Measurements from ENCODE around the gene NHERF2. TPM values are rescaled to one million over a fixed set of nuclear protein-coding genes. Genes with fewer than 3 reads are reported as not detected.
"Not testable (repeated sequence)": the region's sequence is repeated elsewhere in the genome, so short reads cannot be mapped to it uniquely, and the experiment has no call there.

Gene NHERF2
- total RNA-seq, 6 experiments from 2014 or later, result 140 to 177 (median 152) TPM

GRCh38 chr16:2009791-2010510, 16.8 kb upstream of the NHERF2 start, which contains the start of gene ZNF598:
Gene ZNF598 (minus strand): TSS chr16:2009821.
- Mint-ChIP-seq H3K4me1 (ENCODE audit: low read depth) (peaks cover 26% of the 10 kb centered on the region), H3K36me3 (ENCODE audit: low read depth) (peaks cover 5% of the 10 kb centered on the region; the same call in 1 of the 2 replicates), H3K27ac (peak within 1 kb of the TSS; percentile 98), H3K27me3 (ENCODE audit: insufficient read depth) (peaks cover 2% of the 10 kb centered on the region; the same call in 1 of the 2 replicates), H3K9me3 (no peaks in the 10 kb centered on the region), H3K4me3 (peak within 1 kb of the TSS; percentile 95)
- TF ChIP-seq CTCF (IDR thresholded peaks at IDR 0.05), result 0 out of 2 replicates have a peak, but pooled peaks have one; percentile 10
- DNase-seq, result peak; percentile 74

GRCh38 chr16:2011726-2012125, 15.0 kb upstream of the NHERF2 start:
- H3K4me1 Mint-ChIP-seq (ENCODE audit: low read depth), result peaks cover 26% of the 10 kb centered on the region
- not testable (repeated sequence) for H3K4me3 Mint-ChIP-seq; H3K9me3 Mint-ChIP-seq; H3K27ac Mint-ChIP-seq; H3K36me3 Mint-ChIP-seq (ENCODE audit: low read depth); DNase-seq; H3K27me3 Mint-ChIP-seq (ENCODE audit: insufficient read depth)

- Mint-ChIP-seq H3K4me3 (no peak overlapping the region), H3K4me1 (ENCODE audit: low read depth) (peaks cover 12% of the 10 kb centered on the region)
Observed at GRCh38 chr16:2013527-2013926, 13.2 kb upstream of the NHERF2 start.

GRCh38 chr16:2015117-2015946, 11.4 kb upstream of the NHERF2 start:
- Mint-ChIP-seq H3K9me3 (no peaks in the 10 kb centered on the region), H3K27ac (no peak overlapping the region), H3K36me3 (ENCODE audit: low read depth) (no peaks in the 10 kb centered on the region), H3K4me3 (no peak overlapping the region), H3K4me1 (ENCODE audit: low read depth) (peaks cover 2% of the 10 kb centered on the region), H3K27me3 (ENCODE audit: insufficient read depth) (peaks cover 2% of the 10 kb centered on the region)
- no peak for DNase-seq
- TF ChIP-seq CTCF (IDR thresholded peaks at IDR 0.05), result no peak

More at GRCh38 chr16:2013527-2013926, 13.2 kb upstream of the NHERF2 start:
- peaks cover 2% of the 10 kb centered on the region; the same call in 1 of the 2 replicates for H3K27me3 Mint-ChIP-seq (ENCODE audit: insufficient read depth)
- TF ChIP-seq CTCF (IDR thresholded peaks at IDR 0.05), result no peak
- H3K9me3 Mint-ChIP-seq, result no peaks in the 10 kb centered on the region
- H3K27ac Mint-ChIP-seq, result no peak overlapping the region
- DNase-seq, result no peak
- peaks cover 4% of the 10 kb centered on the region; the same call in 1 of the 2 replicates for H3K36me3 Mint-ChIP-seq (ENCODE audit: low read depth)

GRCh38 chr16:2015947-2016208, 10.8 kb upstream of the NHERF2 start:
- no peaks in the 10 kb centered on the region for H3K9me3 Mint-ChIP-seq
- TF ChIP-seq CTCF (IDR thresholded peaks at IDR 0.05), result no peak
- no peaks in the 10 kb centered on the region for H3K36me3 Mint-ChIP-seq (ENCODE audit: low read depth)
- no peak for DNase-seq
- no peak overlapping the region for H3K4me3 Mint-ChIP-seq
- peaks cover 5% of the 10 kb centered on the region for H3K27me3 Mint-ChIP-seq (ENCODE audit: insufficient read depth)
- H3K4me1 Mint-ChIP-seq (ENCODE audit: low read depth), result no peaks in the 10 kb centered on the region
- no peak overlapping the region for H3K27ac Mint-ChIP-seq

GRCh38 chr16:2016407-2016922, 10.2 kb upstream of the NHERF2 start:
- no peaks in the 10 kb centered on the region for H3K36me3 Mint-ChIP-seq (ENCODE audit: low read depth)
- no peak overlapping the region for H3K27ac Mint-ChIP-seq
- no peaks in the 10 kb centered on the region for H3K4me1 Mint-ChIP-seq (ENCODE audit: low read depth)
- no peak overlapping the region for H3K4me3 Mint-ChIP-seq
- peak; percentile 71; the same call in 1 of the 2 replicates for TF ChIP-seq CTCF (IDR thresholded peaks at IDR 0.05)
- DNase-seq, result no peak
- H3K27me3 Mint-ChIP-seq (ENCODE audit: insufficient read depth), result peaks cover 5% of the 10 kb centered on the region
- H3K9me3 Mint-ChIP-seq, result no peaks in the 10 kb centered on the region

Data from HFFc6 (cell line).